HG03354 (cell line): Measurements from ENCODE around the gene CD177.
"Not testable (repeated sequence)": the region's sequence is repeated elsewhere in the genome, so short reads cannot be mapped to it uniquely, and the experiment has no call there.

Experiments
- ATAC-seq: cut with Tn5 transposase; IDR thresholded peaks from one replicate; pipeline ENCODE4 v1.9.1; 2021; ENCODE audit warnings: mild to moderate bottlenecking; ENCODE audit not compliant: unreplicated experiment, poor library complexity, severe bottlenecking

The CD177 gene

DNA sequence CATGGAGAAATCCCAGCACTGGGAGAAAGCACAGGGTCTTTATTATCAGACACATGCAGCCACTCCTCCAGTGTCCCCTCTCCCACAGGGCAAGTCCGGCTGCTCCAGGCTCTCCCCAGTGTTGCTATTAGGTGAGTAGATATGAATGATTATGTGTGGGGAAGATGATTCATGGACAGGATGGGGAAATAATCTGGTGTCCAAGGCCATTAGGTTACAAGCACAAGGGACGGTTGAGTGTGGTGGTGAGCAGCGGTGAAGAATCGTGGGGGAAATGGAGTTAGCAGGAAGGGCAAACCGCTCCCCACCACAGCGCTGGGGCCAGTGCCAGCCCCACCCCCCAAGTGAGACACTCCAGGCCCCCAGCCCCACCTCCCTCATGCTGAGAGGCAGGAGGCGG lies 19.0 kb downstream of the CD177 start:
- ATAC-seq, result no peak

- ATAC-seq, result not testable (repeated sequence)
Observed at GRCh38 chr19:43377624-43378023, 24.1 kb downstream of the CD177 start.

GRCh38 chr19:43380008-43380407 lies 26.5 kb downstream of the CD177 start:
- no peak for ATAC-seq

GRCh38 chr19:43380771-43381386 lies 27.4 kb downstream of the CD177 start:
- no peak for ATAC-seq

DNA sequence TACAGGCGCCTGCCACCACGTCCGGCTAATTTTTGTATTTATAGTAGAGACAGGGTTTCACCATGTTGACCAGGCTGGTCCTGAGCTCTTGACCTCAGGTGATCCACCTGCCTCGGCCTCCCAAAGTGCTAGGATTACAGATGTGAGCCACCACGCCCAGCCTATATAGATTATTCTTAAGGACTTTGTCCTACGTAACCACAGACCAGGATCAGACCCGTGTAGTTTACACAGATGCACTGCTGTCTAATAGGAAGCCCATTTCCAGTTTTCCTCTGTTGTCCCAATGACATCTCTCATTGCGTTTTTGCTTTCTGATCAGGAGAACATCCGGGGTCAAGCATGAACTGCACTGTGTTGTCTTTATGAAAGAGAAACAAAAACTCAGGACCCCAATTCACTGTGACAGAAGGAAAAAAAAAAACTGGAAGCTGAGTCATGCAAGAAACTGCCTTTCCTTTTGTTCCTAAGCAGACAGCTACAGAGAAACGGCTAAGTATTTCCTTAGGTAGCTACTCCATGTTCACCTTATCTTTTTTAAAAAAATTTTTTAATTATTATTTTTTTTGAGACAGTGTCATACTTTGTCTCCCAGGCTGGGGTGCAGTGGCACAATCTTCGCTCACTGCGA lies 29.2 kb downstream of the CD177 start:
- not testable (repeated sequence) for ATAC-seq

- ATAC-seq, result not testable (repeated sequence)
Observed at GRCh38 chr19:43383254-43383653, 29.8 kb downstream of the CD177 start.

DNA sequence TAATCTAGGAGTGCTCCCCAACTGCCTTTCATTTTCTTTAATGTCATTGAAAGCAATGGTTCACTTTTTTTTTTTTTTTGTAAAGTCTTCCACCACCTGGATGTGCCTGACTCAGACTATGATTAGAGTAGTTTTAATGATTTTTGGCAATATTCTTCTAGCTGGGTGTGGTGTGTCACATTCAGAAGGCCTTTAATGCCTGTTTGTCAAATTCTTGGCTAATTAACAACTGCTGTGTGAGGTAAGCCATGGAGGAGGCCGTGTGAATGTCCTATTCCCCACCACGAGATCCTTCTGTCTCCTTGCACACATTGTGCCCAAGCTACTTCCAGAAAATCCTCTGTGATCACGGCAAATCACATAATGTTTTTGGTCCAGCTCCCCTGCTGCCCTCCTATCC lies 30.3 kb downstream of the CD177 start:
- ATAC-seq, result not testable (repeated sequence)

DNA sequence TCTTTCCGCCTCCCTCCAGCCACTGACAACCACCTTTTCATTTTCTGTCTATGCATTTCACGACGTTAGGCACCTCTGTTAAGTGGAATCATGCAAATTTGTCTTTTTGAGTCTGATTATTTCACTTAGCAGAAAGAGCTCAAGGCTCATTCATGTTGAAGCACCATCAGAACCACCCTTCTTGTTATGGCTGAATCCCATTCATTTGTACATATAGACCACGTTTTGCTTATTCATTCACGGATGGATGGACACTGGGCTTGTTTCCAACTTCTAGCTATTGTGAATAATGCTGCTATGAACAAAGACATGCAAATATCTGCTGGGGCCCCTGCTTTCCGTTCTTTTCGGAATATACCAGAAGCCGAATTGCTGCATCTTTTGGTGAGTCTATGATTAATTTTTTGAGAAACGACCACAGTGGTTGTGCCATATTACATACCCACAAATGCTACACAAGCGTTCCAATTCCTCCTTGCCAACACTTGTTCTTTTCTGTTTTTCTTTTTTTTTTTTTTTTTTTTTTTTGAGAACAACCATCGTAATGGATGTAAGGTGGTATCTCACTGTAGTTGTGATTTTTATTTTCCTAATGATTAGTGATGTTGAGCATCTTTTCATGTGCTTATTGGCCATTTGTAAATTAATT lies 37.5 kb downstream of the CD177 start:
- not testable (repeated sequence) for ATAC-seq

GRCh38 chr19:43391552-43391935 lies 38.1 kb downstream of the CD177 start:
- ATAC-seq, result not testable (repeated sequence)

- ATAC-seq, result not testable (repeated sequence)
Observed at GRCh38 chr19:43393501-43393900, 40.0 kb downstream of the CD177 start.

DNA sequence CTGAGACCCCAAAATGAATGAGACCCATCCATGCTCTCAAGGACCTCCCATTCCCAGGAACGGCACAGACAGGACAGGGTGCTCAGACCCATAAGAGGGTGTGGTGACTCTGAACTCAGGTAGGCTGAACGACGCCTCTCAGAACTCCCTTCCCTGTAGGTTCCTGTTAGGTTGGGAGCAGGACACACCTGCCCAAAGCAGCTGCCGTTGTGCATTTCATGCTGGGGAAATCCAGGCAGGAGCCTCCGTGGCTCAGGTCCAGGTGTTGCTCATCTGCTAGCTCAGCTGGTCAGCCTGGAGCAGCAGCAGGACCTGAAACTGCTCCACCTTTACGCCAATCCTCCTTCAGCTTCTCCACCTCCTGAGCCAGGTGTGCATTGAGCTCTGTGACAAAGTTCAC lies 42.1 kb downstream of the CD177 start:
- no peak for ATAC-seq

- ATAC-seq, result no peak
Observed at GRCh38 chr19:43406297-43406696, 52.8 kb downstream of the CD177 start.

DNA sequence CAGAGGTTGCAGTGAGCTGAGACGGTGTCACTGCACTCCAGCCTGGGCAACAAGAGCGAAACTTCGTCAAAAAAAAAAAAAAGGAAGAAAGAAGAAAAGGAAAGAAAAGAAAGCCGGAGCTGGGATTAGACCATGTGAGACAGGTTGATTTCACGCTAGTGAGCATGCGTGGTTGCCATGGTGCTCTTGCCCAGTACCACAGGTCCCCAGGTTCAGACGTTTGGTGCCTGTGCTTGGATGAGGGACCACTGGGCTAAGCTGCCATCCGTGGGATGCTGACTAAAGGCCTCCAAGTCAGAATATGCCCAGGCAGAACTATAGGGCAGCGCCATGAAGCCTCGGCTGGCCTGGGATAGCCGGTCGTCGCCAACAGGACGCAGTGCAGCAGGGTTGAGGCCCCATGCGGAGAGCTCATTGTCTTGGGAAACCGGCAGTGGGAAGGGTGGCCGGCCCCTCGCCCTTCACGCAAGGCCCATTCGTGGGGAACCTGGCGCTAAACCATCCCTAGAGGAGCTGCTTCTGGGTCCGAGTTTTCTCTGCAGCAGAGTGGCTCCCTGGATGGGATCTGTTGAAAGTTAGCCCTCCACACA lies 54.0 kb downstream of the CD177 start:
- ATAC-seq, result no peak

DNA sequence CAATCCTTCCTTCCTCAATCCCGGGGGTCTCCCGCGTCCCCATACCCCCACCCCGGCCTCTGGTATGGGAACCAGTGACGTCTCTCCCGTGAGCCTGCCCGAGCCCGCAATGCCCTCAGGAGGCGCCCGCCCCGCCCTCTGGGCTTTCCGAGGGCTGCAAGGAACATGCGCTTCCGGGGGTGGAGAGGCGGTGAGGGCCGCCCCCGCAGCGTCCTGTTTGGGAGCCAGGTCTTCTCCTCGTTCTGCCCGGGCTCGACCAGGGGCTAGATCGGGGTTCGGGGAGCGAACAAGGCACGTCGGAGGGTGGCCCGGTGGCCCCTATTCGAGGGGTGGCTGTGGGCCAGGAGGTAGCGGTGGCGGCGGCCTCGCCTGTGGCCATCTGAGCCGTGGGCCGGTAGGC lies 54.6 kb downstream of the CD177 start:
- ATAC-seq, result no peak

DNA sequence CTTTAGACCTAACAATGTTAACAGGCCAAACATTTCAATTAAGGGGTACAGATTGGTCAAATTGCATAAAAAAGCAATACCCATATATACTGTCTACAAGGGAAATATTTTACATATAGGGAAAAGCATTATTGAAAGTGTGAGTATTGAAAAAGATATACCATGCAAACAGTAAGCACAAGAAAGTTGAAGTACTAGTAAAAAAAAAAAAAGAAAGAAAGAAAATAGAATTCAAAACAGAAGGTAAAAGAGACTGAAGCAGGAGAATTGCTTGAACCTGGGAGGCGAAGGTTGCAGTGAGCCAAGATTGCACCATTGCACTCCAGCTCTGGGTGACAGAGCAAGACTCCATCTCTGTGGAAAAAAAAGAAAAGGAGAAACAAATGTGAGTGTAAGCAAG lies 55.9 kb downstream of the CD177 start:
- ATAC-seq, result no peak

- ATAC-seq, result no peak
Observed at GRCh38 chr19:43412441-43412840, 59.0 kb downstream of the CD177 start.
